ENCODE measurements around the gene HAPSTR1. TPM values are rescaled to one million over a fixed set of nuclear protein-coding genes. Genes with fewer than 3 reads are reported as not detected.
A peak's percentile ranks its signal among the peaks of the same experiment; 100 is the strongest.

The HAPSTR1 gene
- total and polyA plus RNA-seq, 2 of the 13 experiments (the other 11 are each of a cell fraction or from before 2014, with no cell fraction given), result 25.2 to 83.2 TPM

GRCh38 chr16:9050102-9050830, 41.2 kb upstream of the HAPSTR1 start (continued):
- TF ChIP-seq, protein P1, sequence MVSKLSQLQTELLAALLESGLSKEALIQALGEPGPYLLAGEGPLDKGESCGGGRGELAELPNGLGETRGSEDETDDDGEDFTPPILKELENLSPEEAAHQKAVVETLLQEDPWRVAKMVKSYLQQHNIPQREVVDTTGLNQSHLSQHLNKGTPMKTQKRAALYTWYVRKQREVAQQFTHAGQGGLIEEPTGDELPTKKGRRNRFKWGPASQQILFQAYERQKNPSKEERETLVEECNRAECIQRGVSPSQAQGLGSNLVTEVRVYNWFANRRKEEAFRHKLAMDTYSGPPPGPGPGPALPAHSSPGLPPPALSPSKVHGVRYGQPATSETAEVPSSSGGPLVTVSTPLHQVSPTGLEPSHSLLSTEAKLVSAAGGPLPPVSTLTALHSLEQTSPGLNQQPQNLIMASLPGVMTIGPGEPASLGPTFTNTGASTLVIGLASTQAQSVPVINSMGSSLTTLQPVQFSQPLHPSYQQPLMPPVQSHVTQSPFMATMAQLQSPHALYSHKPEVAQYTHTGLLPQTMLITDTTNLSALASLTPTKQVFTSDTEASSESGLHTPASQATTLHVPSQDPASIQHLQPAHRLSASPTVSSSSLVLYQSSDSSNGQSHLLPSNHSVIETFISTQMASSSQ (IDR thresholded peaks at IDR 0.05; ENCODE audit: low read depth), result no peak
- TF ChIP-seq, protein P1 (CRISPR knock-in tag; IDR thresholded peaks at IDR 0.05; ENCODE audit: borderline replicate concordance), result no peak
- TF ChIP-seq ZNF234 (CRISPR knock-in tag; conservative IDR thresholded peaks at IDR 0.05), result no peak
- TF ChIP-seq FOXJ3 (CRISPR knock-in tag; IDR thresholded peaks at IDR 0.05; ENCODE audit: borderline replicate concordance), result no peak
- TF ChIP-seq MIER2 (CRISPR knock-in tag; IDR thresholded peaks at IDR 0.05), result no peak
- TF ChIP-seq HDAC2 (CRISPR knock-in tag; IDR thresholded peaks at IDR 0.05), result no peak
- no peak for TF ChIP-seq ZNF121 (CRISPR knock-in tag; IDR thresholded peaks at IDR 0.05)
- no peak for TF ChIP-seq ZNF136 (CRISPR knock-in tag; IDR thresholded peaks at IDR 0.05; ENCODE audit: low read depth)
- TF ChIP-seq GLI4 (CRISPR knock-in tag; IDR thresholded peaks at IDR 0.05; ENCODE audit: borderline replicate concordance), result no peak
- TF ChIP-seq, protein P2, sequence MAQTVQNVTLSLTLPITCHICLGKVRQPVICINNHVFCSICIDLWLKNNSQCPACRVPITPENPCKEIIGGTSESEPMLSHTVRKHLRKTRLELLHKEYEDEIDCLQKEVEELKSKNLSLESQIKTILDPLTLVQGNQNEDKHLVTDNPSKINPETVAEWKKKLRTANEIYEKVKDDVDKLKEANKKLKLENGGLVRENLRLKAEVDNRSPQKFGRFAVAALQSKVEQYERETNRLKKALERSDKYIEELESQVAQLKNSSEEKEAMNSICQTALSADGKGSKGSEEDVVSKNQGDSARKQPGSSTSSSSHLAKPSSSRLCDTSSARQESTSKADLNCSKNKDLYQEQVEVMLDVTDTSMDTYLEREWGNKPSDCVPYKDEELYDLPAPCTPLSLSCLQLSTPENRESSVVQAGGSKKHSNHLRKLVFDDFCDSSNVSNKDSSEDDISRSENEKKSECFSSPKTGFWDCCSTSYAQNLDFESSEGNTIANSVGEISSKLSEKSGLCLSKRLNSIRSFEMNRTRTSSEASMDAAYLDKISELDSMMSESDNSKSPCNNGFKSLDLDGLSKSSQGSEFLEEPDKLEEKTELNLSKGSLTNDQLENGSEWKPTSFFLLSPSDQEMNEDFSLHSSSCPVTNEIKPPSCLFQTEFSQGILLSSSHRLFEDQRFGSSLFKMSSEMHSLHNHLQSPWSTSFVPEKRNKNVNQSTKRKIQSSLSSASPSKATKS (CRISPR knock-in tag; IDR thresholded peaks at IDR 0.05), result no peak
- TF ChIP-seq HDAC1 (CRISPR knock-in tag; IDR thresholded peaks at IDR 0.05), result no peak
- TF ChIP-seq ZNF160 (CRISPR knock-in tag; IDR thresholded peaks at IDR 0.05), result no peak
- no peak for TF ChIP-seq TEAD2 (CRISPR knock-in tag; IDR thresholded peaks at IDR 0.05)
- TF ChIP-seq NFE2L2 (IDR thresholded peaks at IDR 0.05; ENCODE audit: low read length), result peak; percentile 48; the same call in 1 of the 2 replicates
- TF ChIP-seq SRF (IDR thresholded peaks at IDR 0.05; ENCODE audit: low read depth, low read length), result peak; percentile 8; the same call in 1 of the 2 replicates
- no peak for TF ChIP-seq ZNF326 (CRISPR knock-in tag; IDR thresholded peaks at IDR 0.05; ENCODE audit: borderline replicate concordance)
- no peak for TF ChIP-seq ZNF841 (CRISPR knock-in tag; IDR thresholded peaks at IDR 0.05; ENCODE audit: borderline replicate concordance)
- no peak for TF ChIP-seq HNRNPL (IDR thresholded peaks at IDR 0.05; ENCODE audit: low read depth, low read length)
- no peak for TF ChIP-seq ZNF296 (CRISPR knock-in tag; conservative IDR thresholded peaks at IDR 0.05)
- TF ChIP-seq, protein P3, sequence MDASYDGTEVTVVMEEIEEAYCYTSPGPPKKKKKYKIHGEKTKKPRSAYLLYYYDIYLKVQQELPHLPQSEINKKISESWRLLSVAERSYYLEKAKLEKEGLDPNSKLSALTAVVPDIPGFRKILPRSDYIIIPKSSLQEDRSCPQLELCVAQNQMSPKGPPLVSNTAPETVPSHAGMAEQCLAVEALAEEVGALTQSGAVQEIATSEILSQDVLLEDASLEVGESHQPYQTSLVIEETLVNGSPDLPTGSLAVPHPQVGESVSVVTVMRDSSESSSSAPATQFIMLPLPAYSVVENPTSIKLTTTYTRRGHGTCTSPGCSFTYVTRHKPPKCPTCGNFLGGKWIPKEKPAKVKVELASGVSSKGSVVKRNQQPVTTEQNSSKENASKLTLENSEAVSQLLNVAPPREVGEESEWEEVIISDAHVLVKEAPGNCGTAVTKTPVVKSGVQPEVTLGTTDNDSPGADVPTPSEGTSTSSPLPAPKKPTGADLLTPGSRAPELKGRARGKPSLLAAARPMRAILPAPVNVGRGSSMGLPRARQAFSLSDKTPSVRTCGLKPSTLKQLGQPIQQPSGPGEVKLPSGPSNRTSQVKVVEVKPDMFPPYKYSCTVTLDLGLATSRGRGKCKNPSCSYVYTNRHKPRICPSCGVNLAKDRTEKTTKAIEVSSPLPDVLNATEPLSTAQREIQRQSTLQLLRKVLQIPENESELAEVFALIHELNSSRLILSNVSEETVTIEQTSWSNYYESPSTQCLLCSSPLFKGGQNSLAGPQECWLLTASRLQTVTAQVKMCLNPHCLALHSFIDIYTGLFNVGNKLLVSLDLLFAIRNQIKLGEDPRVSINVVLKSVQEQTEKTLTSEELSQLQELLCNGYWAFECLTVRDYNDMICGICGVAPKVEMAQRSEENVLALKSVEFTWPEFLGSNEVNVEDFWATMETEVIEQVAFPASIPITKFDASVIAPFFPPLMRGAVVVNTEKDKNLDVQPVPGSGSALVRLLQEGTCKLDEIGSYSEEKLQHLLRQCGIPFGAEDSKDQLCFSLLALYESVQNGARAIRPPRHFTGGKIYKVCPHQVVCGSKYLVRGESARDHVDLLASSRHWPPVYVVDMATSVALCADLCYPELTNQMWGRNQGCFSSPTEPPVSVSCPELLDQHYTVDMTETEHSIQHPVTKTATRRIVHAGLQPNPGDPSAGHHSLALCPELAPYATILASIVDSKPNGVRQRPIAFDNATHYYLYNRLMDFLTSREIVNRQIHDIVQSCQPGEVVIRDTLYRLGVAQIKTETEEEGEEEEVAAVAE (CRISPR knock-in tag; IDR thresholded peaks at IDR 0.05; ENCODE audit: borderline replicate concordance), result no peak
